Raji (cell line): Measurements from ENCODE around the gene SH3BP4.

Source experiments
- POLR2A ChIP-seq: IDR thresholded peaks from 2 replicates; pipeline ENCODE4 v1.6.1; 2011; ENCODE audit warnings: low read depth, low read length, control low read depth; ENCODE audit not compliant: insufficient read depth

Gene SH3BP4

DNA sequence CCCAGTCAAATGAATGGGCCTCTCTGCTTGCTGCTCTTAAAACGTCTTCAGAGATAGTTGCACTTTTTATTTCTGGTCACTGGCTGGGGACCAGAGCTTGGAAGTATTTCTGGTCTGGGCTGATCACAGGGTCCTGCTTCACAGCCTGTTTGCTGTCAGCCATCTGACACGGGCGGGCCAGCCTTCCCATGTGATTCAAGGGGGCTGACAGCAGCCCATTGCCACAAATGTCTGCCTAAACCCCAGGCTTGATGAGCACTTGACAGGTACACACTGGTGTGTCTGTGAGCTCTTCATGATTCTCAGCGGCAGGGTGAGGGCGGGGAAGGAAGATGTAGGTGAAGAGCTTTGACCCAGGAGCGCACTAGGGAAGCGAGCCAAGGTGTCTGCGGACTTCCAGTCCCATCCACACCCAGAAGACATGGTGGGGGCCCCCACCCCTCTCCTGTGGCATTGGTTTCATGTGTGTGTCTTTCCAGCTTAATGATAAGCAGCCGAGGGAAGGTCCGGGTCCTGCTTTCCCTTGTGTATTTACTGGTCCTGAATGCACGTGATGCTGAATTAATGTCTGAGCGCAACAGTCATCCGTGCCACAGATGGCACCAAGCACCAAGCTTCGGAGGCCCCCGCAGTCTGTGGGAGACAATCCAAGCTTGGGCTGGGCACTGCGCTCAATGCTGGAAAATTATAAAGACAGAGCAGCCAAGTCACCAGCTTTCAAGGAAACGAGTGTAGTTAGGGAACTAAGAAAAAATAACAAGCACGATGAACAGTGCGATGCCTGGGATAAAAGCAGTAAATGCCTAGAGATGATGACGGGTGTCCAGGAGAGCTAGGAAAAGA is 73.3 kb downstream of the SH3BP4 start:
- no peak for TF ChIP-seq POLR2A

GRCh38 chr2:235025800-235026536 is 74.2 kb downstream of the SH3BP4 start:
- TF ChIP-seq POLR2A: no peak

DNA sequence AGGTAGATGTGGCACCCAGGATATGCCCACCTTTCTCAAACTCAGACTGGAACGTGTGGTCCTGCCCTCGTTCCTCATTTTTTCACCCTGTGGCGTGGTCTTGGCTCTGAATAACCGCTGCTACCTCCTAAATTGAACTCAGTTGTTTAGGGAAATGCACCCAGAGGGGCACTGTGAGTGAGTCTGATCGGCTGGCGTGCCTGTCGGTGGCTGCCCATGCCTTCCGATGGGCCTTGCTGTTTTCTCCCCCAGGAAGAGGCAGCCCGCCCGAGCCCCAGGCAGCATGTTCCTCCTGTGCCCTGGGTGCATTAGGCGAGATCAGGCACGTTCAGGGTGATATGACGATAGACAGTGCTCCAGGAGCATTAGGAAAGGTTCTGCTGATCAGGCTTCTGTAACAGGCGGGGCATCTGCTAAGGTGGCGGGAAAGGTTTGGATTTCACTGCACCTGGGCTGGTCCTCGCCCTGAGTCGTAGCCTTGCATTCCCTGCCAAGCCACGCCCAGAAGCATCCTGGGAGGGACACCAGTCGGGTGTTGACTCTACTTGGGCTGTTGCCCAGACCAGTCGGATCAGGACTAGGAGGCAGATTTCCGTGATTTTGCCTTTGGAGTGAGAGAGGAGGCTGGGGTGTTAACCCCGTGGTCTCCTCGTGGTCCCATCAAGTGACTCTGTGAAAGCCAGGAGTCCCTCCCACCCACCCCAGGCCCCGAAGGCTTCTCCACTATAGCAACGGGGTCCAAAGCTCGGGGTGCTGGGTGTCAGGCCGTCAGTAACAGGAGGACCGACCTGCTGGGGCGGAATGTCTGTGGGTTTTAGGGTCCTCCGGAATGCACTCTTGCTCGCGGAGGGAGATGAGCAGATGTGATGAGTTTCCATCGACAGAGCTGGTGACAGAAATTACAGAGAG is 75.1 kb downstream of the SH3BP4 start:
- TF ChIP-seq POLR2A: no peak

- TF ChIP-seq POLR2A: no peak
Measured at GRCh38 chr2:235027558-235028214, 75.9 kb downstream of the SH3BP4 start.

DNA sequence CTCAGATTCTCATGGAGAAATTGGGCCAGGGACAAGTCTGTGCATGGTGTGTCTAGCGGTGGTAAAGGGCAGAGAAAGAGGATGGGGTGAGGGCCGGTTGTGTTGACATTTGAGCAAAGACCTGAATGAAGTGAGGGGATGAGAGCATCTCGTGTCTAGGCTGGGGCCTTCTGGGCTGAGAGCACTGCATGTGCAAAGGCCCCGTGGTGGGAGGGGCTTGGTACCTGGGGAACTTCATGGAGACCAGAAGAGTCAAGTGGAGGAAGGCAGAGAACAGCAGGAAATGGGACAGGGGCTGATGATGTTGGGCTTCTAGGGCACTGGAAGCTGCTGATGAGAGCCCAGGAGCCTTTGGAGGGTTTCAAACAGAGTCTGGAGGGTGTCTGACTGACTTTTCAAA is 76.8 kb downstream of the SH3BP4 start:
- TF ChIP-seq POLR2A: no peak

GRCh38 chr2:235029054-235029453 is 77.2 kb downstream of the SH3BP4 start:
- no peak for TF ChIP-seq POLR2A

GRCh38 chr2:235030126-235030525 is 78.3 kb downstream of the SH3BP4 start:
- TF ChIP-seq POLR2A: no peak

DNA sequence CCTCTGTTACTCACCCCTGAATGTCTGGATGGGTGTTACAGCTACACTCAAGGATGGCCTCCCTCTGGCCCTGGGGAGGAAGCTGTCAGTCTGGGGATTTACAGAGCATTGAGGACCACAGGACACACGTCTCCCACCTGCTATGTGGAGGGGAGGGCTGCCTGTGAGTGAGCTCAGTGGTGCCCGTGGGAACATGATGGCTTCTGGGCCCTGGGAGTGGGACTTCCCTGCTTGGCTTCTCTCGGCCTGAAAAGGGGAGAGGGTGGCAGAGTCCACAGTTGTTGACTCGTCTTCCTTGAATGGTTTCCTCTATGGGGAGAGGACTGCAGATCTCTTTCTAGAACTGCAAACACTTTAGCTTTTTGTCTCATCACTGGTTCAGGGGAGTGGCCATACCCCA is 79.1 kb downstream of the SH3BP4 start:
- TF ChIP-seq POLR2A: no peak

DNA sequence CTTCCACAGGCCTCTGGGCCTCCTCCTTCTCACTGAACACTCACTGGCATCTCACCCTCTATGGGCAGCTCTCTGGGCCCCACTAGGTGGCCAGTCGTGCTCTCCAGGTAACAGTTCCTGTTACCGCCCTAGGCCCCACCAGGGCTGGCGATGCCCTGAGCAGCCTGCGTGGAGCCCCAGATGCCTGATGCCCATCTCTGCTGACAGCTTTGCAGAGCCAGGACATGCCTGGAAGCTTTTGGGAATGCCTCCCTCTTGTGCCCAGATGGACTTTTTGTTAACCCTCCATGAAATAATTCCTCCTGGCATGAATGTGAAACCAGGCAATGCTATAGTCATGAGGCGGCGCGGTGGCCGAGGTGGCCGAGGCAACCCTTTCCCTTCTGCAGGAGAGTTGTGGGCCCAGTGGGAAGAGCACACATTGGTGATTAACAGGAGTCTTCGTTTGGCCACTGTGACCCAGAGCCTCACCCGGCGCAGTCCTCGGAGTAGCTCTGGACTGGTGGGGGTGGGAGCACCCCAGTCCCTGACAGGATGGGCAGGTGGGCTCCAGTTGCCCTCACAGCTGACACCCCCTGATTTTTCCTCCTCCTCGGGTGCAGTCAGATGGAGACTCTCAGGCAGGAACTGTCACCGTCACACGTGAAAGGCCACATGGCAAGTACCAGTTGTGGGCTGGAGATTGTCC is 80.0 kb downstream of the SH3BP4 start:
- no peak for TF ChIP-seq POLR2A

DNA sequence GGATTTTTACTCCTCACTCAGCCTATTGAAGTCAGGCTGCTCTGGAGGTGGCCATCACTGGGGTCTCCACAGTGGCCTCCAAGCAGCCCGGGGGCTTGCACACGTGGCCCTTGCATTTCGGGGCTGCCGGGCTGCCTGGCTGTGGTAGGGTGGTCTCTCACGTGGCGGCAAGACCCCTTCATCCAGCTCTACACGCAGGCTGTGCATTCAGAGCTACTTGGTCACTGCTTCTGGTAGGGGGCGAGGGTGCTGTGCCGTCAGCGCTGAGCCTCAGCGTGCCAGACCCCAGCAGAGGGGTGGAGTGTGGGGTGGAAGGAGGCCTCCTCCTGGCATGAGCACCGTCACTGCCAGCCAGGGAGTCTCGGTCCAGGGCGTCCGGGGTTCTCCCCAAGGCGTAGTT is 80.6 kb downstream of the SH3BP4 start:
- TF ChIP-seq POLR2A: no peak

GRCh38 chr2:235032949-235033348 is 81.1 kb downstream of the SH3BP4 start:
- TF ChIP-seq POLR2A: no peak

DNA sequence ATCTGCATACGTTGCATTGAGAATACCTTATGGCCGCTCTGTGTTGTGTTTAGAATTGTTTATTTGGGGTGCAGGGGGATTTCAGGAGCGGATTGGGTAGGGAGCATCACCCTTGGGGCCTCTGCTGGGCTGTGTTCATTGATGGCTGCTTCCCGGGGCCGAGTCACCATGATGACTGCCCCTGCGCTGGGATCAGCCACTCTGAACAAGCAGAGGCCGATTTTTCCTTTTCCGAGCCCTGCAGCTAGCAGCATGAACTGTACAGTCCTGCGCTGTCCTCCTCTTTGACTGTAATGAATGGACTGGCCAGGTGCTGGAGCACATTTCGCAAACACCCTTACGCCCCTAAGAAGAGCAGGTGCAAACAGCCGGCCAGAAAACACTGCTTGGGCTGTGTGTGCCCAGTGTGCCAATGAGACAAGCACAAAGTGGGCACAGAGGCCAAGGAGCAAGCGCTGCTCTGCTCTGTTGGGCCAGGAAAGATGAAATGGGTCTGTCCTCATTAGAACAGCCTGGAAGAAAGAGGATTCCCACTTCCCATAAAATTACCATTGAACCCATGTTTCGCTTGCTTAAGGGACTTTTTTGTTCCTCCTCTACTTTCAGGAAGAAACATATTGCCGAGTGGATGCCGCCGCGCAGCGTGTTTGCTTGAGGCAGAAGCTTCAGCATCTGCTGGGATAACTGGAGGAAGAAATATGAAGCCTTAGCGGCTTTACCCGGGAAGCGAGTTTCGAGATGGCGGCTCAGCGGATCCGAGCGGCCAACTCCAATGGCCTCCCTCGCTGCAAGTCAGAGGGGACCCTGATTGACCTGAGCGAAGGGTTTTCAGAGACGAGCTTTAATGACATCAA is 82.7 kb downstream of the SH3BP4 start:
- TF ChIP-seq POLR2A: no peak

DNA sequence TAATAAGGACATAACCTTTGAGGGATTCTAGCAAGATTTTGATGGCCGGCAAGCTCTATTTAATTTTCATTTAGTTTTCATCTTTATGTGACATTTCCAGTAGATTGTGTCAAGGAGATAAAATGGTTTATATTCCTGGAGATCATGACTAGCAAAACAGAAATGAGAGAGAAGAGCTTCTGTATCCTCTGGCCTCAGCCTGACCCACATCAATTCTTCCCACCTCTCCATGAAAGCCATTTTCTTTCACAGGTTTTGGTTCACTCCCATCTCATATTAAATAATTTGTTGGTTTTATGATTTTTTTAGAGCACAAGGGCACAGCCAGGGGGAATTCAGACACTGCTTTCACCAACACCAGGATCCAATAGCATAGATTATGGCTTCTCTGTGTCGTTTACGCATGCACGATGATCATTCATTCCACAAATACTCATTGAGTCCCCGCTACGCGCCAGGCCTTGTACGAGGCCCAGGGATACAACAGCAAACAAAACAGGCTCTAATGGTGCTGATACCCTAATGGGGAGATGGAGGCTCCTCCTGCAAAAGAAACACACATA is 85.9 kb downstream of the SH3BP4 start:
- TF ChIP-seq POLR2A: no peak
